GM12801 (cell line): ENCODE measurements around the gene ZNF205.

Source experiments
- TF ChIP-seq, protein P1 (sequence below): IDR thresholded peaks from one replicate; pipeline ENCODE4 v1.5.1; 2011; ENCODE audit warnings: control low read depth; ENCODE audit not compliant: insufficient read length; ENCODE audit errors: extremely low read depth

Gene ZNF205

DNA sequence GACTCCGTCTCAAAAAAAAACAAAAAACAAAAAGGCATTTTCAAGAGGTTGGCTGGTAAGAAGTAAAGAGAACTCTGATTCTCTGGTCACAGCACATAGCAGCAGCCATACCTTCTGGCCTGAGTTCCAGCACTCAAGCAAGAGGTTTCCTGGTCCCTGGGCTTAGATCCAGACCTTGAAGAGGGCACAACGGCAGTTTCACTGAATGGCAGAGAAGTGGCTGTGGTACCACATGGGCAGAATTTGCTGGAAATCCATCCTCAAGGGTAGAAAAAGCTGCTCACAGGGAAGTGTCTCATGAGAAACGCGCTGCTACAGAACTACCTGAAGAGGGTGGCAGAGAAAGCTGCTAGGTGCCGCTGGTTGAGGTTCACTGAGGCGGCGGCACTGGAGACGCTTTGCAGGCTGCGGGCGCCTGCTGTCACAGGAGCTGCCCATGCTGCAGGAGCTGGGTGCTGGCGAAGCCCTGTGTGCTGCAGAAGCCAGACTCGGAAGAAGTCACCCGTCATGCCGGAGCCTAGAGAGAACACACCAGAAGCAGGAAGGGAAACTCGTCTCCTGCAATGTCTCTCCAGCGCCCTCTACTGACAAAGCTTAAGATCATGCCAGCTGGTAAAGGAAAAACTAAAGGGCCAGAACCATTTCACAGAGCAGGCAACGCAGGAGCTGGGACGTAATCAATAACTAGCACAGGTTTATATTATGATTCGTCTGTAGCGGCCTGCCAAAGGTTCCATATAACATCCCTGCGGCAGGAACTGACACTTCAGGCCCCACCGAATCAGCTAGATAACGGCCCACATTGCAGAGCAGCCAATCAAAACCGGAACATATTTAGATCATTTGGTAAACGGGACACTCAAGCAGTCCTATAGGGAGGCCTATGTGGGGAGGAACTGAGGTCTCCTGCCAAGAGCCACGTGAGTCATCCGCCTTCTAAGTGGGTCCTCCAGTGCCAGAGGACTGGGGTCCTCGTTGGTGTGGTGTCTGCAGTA, 17.0 kb downstream of the ZNF205 start:
- TF ChIP-seq, protein P1, sequence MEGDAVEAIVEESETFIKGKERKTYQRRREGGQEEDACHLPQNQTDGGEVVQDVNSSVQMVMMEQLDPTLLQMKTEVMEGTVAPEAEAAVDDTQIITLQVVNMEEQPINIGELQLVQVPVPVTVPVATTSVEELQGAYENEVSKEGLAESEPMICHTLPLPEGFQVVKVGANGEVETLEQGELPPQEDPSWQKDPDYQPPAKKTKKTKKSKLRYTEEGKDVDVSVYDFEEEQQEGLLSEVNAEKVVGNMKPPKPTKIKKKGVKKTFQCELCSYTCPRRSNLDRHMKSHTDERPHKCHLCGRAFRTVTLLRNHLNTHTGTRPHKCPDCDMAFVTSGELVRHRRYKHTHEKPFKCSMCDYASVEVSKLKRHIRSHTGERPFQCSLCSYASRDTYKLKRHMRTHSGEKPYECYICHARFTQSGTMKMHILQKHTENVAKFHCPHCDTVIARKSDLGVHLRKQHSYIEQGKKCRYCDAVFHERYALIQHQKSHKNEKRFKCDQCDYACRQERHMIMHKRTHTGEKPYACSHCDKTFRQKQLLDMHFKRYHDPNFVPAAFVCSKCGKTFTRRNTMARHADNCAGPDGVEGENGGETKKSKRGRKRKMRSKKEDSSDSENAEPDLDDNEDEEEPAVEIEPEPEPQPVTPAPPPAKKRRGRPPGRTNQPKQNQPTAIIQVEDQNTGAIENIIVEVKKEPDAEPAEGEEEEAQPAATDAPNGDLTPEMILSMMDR = peak; percentile 95

DNA sequence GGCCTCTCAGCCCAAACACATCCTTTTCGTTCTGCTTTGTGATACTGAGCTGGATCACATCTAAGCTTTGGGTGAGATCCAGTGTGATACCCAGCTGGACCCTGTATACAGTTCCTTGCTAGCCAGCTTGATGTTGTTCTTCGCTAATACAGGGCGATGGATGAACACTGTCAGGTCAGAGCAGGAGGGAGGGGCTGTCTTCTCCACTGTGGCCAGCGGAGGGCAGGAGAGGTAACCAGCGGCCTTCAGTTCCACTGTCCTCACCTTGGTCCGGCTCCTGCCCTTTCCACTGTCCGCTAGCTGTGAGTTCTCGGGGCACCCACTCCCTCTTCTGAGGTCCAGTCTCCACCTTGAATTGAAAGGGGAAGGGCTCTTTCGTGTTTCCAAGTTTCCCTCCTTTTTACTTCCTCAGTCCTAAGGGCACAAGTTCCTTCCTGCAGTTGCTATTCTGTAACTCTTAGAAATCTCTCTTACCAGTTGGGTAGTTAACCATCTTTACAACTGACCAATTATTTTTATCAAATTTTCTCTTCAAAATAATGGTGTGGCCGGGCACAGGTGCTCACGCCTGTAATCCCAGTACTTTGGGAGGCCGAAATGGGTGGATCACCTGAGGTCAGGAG, 19.5 kb downstream of the ZNF205 start:
- TF ChIP-seq, protein P1 = no peak

DNA sequence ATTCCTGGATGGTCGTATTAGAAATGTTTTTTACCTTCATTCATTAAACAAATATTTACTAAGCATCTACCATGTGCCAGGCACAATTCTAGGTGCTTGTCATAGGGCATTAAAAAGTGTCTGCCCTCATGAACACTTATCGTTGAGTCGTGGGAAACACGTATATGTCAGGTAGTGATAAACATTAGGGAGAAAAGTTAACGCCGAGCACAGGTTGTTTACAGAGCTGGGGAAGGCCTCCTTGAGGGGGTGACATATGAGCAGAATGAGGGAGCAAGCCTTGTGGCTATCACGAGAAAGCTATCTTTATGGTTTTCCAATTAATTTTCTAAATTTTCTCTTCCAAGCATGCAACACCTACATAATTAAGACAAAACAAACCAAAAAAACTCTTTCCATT, 21.5 kb downstream of the ZNF205 start:
- TF ChIP-seq, protein P1 = no peak

DNA sequence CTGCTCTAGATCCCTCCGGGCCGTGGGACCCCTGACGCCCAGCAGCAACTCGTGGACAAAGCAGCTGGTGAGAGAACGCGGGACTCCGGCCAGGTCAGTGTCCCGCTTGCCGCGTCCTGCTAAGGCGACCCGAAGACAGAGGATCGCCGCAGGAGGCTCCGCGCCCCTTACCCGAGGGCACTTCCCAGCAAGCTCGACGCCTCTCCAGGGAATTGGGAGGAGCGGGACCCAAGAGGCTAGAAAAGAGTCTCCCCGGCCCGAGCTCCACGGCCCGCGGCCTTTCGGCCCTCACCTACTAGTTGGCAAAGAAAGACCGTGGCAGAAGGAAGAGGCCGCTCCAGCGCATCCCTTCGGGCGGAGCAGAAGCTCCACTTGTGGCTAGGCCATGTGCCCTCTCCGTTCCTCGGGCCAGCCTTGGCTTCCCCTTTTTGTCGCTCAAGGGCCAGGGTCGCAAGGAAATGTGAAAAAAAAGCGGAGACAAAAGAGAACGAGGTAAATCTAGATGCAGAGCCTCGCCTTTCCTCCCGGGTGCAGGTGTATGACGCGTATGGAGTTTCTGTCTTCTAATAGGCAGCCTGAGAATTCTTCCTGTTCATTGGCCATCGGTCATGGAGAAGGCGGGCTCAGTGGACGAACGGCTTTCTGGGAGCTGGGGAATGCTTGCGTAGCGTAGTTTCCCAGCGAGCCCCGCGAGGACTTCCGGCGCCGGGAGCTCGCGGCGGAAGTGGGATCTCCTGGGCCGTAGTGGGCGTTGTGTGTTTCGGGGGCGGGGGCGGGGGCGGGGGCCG, 22.1 kb downstream of the ZNF205 start, which contains the start of gene ZNF213:
ZNF213 (plus strand) TSS at position 692 of the 788 bp plus-strand sequence. CDS start 2,252 bp downstream, outside the sequence.
- TF ChIP-seq, protein P1 = no peak

DNA sequence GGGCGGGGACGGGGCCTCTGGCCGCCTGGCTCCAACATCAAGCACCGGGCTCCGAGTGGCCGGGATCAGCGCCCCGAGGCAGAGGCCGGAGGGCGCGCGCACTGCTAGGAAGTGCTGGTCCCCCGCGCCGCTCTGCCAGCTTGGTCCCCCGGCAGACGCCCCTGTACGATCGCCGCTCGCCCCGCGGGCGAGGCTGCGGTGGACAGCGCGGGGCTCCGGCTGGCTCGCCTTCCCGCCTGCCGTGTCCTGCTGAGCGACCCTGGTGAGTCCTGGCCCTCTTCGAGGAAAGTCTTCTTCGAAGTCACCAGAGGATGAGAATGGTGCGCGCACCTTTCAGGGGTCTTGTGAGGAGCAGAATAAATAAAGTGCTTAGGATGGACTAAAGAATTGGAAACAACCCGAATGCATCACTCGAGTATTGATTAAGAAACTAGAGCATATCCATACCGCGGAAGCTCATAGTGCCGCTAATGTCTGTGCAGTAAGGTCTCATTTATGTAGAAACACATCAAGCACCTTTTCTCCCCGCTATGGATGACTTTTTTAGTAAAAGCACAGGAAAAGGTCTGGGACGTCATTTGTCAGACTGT, 22.8 kb downstream of the ZNF205 start:
- TF ChIP-seq, protein P1 = no peak

DNA sequence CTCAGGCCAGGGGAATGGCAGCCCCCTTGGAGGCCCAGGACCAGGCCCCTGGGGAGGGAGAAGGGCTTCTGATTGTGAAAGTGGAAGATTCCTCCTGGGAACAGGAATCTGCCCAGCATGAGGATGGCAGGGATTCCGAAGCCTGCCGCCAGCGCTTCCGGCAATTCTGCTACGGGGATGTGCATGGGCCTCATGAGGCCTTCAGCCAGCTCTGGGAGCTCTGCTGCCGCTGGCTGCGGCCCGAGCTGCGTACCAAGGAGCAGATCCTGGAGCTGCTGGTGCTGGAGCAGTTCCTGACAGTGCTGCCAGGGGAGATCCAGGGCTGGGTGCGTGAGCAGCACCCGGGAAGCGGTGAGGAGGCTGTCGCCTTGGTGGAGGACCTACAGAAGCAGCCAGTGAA, 24.9 kb downstream of the ZNF205 start:
- TF ChIP-seq, protein P1 = no peak
